IPS-18a (cell line): Measurements from ENCODE around the gene NDST3.
"Not testable (repeated sequence)": the region's sequence is repeated elsewhere in the genome, so short reads cannot be mapped to it uniquely, and the experiment has no call there.

ENCODE experiments used
- H3K27ac ChIP-seq: one replicate; pipeline ENCODE4 v1.5.1; 2013; ENCODE audit warnings: low read length
- H3K27me3 ChIP-seq: one replicate; pipeline ENCODE4 v1.6.1; 2013; ENCODE audit warnings: mild to moderate bottlenecking, low read length; ENCODE audit not compliant: control insufficient read depth, insufficient read depth
- H3K36me3 ChIP-seq: one replicate; pipeline ENCODE4 v1.6.1; 2013; ENCODE audit warnings: low read depth, low read length; ENCODE audit not compliant: control insufficient read depth
- H3K4me1 ChIP-seq: one replicate; pipeline ENCODE4 v1.6.1; 2013; ENCODE audit warnings: low read depth, low read length; ENCODE audit not compliant: control insufficient read depth
- H3K4me3 ChIP-seq: one replicate; pipeline ENCODE4 v1.5.1; 2013; ENCODE audit warnings: low read length
- H3K9ac ChIP-seq: one replicate; pipeline ENCODE4 v1.6.1; 2013; ENCODE audit warnings: mild to moderate bottlenecking, low read length, moderate library complexity
- H3K9me3 ChIP-seq: one replicate; pipeline ENCODE4 v1.6.1; 2013; ENCODE audit warnings: low read depth, low read length; ENCODE audit not compliant: control insufficient read depth

The NDST3 gene

GRCh38 chr4:118299619-118300018, 265.3 kb downstream of the NDST3 start:
- not testable (repeated sequence) for H3K9me3 ChIP-seq, H3K36me3 ChIP-seq, H3K27me3 ChIP-seq, H3K27ac ChIP-seq, H3K4me1 ChIP-seq, H3K4me3 ChIP-seq, H3K9ac ChIP-seq

- H3K9ac ChIP-seq, result no peak overlapping the region
- no peaks in the 10 kb centered on the region for H3K36me3 ChIP-seq
- peaks cover 9% of the 10 kb centered on the region for H3K4me1 ChIP-seq
- no peak overlapping the region for H3K27ac ChIP-seq
- H3K9me3 ChIP-seq, result no peaks in the 10 kb centered on the region
- H3K4me3 ChIP-seq, result no peak overlapping the region
- no peaks in the 10 kb centered on the region for H3K27me3 ChIP-seq
Measured at GRCh38 chr4:118307643-118308042, 273.4 kb downstream of the NDST3 start.
